B cell (primary cell): ENCODE measurements around the gene PHKA2.

Experiments used
- EZH2 ChIP-seq: IDR thresholded peaks from 2 replicates; pipeline ENCODE4 v1.6.1; 2012; ENCODE audit warnings: borderline replicate concordance, low read depth, mild to moderate bottlenecking, moderate library complexity, low read length; ENCODE audit not compliant: insufficient read depth, poor library complexity, severe bottlenecking
- TF ChIP-seq, protein P1 (sequence below): fragments of 200-600 bp; IDR thresholded peaks from one replicate; pipeline ENCODE4 v1.8.0; 2022; ENCODE audit warnings: antibody characterized with exemption, mild to moderate bottlenecking

GRCh38 chrX:18951032-18951431 lies 32.9 kb downstream of the PHKA2 start:
- TF ChIP-seq, protein P1, sequence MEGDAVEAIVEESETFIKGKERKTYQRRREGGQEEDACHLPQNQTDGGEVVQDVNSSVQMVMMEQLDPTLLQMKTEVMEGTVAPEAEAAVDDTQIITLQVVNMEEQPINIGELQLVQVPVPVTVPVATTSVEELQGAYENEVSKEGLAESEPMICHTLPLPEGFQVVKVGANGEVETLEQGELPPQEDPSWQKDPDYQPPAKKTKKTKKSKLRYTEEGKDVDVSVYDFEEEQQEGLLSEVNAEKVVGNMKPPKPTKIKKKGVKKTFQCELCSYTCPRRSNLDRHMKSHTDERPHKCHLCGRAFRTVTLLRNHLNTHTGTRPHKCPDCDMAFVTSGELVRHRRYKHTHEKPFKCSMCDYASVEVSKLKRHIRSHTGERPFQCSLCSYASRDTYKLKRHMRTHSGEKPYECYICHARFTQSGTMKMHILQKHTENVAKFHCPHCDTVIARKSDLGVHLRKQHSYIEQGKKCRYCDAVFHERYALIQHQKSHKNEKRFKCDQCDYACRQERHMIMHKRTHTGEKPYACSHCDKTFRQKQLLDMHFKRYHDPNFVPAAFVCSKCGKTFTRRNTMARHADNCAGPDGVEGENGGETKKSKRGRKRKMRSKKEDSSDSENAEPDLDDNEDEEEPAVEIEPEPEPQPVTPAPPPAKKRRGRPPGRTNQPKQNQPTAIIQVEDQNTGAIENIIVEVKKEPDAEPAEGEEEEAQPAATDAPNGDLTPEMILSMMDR = no peak
- no peak for TF ChIP-seq EZH2
